HG03064 (cell line): ENCODE data around the gene PALM3.
"Not testable (repeated sequence)": the region's sequence is repeated elsewhere in the genome, so short reads cannot be mapped to it uniquely, and the experiment has no call there.

Source experiments
- ATAC-seq: cut with Tn5 transposase; IDR thresholded peaks from one replicate; pipeline ENCODE4 v1.9.1; 2021; ENCODE audit warnings: low read depth; ENCODE audit not compliant: unreplicated experiment

The PALM3 gene

DNA sequence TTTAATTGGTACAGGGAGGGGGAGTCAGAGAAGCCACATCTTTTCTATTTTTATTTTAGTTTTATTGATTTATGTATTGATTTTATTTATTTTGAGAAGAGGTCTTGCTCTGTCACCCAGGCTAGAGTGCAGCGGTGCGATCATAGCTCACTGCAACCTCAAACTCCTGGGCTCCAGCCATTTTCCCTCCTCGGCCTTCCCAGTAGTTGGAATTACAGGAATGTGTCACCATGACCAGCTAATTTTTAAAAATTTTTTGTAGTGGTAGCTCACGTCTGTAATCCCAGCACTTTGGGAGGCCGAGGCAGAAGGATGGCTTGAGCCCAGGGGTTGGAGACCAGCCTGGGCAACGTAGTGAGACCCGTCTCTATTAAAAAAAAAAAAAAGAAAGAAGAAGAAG, 26.2 kb downstream of the PALM3 start:
- ATAC-seq: no peak

DNA sequence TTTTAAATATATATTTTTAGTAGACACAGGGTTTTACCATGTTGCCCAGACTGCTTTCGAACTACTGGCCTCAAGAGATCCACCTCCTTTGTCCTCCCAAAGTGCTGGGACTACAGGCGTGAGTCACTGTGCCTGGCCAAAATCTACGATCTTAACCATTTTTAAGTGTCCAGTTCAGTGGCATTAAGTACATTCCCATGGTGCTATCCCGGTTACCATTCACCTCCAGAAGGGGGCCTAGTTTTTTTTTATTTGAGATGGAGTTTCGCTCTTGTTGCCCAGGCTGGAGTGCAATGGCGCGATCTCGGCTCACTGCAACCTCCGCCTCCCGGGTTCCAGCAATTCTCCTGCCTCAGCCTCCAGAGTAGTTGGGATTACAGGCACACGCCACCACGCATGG, 26.7 kb downstream of the PALM3 start:
- ATAC-seq: not testable (repeated sequence)

DNA sequence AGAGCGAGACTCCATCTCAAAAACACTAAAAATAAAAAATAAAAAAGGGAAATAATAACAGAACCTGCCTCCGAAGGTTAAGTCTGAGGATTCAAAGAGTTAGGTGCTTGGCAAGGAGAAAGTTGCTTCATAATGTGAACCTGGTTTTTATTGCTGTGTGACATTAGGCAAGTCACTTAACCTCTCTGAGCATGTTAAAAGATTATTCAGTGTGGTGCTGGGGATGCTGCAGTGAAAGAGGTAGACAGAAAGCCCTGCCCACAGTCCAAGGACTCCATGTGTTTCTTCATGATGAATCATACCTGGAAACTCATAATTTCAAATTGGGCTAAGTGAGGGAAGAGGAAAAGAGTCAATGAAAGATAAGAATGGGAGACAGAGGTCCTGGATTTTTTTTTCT, 27.9 kb downstream of the PALM3 start:
- ATAC-seq: no peak

DNA sequence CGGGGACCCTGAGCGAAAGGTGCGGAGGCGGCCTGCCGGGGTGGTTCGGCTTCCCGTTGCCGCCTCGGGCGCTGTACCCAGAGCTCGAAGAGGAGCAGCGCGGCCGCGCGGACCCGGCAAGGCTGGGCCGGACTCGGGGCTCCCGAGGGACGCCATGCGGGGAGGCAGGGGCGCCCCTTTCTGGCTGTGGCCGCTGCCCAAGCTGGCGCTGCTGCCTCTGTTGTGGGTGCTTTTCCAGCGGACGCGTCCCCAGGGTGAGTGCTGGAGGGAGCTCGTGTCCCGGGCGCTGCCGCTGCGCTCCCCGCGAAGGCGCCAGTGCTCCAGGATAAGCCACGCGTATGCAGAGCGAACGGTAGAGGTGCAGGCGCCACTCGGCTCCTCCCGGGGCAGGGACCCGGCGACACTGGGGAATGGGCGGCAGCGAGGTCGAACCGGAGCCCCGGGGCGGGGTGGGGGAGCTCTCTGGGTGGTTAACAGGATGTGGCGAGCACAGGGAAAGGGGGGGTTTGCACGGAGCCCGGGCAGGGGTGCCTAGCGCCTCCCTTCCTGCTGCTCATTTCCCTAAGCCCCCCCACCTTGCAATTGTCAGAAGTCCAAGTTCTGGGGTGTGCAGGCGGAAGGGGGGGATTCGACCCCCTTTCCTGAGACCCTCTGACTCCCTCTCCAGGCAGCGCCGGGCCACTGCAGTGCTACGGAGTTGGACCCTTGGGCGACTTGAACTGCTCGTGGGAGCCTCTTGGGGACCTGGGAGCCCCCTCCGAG, 30.0 kb downstream of the PALM3 start, which contains the start of gene IL27RA:
IL27RA (plus strand) TSS at position 44 of the 762 bp plus-strand sequence; CDS start at position 155, 111 bp downstream.
- no peak for ATAC-seq

DNA sequence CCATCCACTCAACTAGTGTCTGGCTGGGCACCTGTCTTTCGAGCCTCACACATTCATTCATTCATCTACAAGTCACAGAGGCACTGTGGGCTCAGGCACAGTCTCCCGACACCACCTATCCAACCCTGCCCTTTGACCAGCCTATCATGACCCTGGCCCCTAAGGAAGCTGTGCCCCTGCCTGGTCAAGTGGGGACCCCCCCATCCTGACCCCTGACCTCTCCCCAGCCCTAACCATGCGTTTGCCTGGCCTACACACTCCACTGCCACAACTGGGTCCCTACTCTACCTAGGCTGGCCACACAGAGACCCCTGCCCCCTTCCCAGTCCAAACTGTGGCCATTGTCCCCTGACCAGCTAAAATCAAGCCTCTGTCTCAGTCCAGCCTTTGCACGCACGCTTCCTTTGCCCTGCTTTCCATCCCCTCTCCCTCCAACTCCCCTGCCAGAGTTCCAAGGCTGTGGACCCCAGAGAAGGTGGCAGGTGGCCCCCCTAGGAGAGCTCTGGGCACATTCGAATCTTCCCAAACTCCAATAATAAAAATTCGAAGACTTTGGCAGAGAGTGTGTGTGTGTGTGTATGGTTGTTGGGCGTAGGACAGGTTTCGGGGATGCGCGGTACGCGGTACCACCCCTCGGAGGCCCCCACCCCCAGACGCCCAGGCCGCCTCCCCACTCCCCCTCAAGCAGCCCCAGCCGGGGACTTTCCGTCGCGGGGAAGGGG, 30.7 kb downstream of the PALM3 start:
- no peak for ATAC-seq

DNA sequence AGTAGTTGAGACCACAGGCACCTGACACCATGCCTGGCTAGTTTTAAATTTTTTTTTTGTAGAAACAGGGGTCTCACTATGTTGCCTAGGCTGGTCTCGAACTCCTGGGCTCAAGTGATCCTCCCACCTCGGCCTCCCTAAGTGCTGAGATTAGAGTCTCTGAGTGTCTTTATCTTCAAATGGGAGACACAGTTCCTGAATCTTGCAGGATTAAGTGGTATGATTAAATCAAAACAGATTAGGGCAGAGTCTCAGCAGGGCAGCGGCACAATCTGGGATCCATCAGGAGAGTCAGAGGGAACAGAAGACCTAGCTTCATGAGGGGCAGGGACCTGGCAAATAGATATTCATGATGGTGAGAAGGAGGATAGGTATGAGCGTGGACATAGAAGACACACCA, 33.0 kb downstream of the PALM3 start:
- no peak for ATAC-seq

DNA sequence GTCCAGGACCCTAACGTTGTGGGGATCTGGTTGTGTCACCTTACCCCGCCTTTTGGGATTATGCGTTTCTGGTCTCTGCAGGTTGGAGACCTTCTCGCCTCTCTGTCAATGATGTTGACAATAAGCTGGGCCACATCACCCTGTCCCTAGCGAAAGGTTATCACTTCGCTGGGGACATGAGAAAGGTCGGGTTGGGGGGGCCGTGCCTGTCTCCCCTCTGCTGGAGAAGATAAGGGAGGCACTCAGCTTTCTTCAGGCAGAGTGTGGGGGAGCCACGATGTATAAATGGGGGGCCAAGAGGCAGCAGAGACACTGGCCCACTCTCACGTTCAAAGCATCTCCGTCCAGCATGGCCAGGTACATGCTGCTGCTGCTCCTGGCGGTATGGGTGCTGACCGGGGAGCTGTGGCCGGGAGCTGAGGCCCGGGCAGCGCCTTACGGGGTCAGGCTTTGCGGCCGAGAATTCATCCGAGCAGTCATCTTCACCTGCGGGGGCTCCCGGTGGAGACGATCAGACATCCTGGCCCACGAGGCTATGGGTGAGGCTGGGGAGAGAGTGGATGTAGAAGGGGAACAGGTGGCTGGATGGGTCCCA, 33.9 kb downstream of the PALM3 start, which contains the start of gene RLN3:
RLN3 (plus strand) TSS at position 293 of the 595 bp plus-strand sequence; CDS start at position 350, 57 bp downstream.
- ATAC-seq: no peak

DNA sequence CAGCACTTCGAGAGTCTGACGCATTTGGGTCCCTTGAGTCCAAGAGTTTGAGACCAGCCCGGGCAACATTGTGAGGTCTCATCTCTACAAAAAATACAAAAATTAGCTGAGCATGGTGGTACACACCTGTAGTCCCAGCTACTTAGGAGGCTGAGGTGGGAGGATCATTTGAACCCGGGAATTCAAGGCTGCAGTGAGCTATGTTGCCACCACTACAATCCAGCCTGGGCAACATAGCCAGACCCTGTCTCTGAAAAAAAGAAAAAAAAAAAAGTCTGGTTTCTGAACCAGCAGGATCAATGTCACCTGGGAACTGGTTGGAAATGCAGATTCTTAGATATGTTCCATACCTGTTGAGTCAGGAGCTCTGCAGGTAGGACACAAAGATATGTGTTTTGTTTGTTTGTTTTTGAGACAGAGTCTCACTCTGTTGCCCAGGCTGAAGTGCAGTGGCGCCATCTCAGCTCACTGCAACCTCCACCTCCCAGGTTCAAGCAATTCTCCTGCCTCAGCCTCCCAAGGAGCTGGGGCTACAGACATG, 35.2 kb downstream of the PALM3 start:
- not testable (repeated sequence) for ATAC-seq

DNA sequence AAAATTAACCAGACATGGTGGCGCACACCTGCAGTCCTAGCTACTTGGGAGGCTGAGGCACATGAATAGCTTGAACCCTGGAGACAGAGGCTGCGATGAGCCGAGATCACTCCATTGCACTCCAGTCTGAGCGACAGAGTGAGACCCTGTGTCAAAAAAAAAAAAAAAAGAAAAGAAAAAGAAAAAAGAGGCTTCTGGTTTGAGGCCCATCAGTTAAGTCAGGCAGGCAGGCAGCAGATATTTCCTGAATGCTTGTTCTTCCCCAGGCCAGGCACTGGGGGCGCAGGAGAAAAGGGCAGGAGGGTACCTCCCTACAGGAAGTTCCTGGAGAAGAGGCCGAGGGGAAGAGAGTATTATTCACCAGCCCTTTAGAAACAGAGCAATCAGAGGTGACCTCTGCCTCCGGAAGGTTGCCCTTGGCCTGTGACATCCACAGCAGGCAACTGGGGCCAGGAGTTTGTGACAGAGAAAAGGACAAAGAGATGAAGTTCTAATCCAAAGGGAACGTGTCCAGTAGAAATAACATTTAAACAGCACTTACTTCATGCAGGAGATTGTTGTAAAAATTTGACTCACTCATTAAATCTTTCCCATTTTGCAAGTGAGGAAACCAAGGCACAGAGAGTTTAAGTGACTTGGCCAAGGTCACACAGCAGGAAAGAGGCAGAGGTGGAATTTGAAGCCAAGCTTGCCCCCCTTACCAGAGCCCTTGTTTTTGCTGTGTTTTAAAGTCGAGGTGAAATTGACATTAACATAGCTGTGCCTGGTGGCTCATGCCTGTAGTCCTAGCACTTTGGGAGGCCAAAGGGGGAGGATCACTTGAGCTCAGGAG, 38.3 kb downstream of the PALM3 start:
- no peak for ATAC-seq

DNA sequence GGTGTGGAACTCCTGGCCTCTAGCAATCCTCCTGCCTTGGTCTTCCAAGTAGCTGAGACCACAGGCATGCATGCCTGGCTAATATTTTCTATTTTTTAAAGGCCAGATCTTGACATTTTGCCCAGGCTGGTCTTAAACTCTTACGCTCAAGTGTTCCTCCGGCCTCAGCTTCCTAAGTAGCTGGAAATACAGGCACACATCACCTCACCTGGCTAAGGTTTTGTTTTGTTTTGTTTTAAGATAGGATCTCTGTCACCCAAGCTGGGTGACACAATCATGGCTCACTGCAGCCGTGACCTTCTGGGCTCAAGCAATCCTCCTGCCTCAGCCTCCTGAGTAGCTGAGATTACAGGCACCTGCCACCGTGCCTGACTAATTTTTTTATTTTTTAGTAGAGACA, 39.4 kb downstream of the PALM3 start:
- no peak for ATAC-seq

DNA sequence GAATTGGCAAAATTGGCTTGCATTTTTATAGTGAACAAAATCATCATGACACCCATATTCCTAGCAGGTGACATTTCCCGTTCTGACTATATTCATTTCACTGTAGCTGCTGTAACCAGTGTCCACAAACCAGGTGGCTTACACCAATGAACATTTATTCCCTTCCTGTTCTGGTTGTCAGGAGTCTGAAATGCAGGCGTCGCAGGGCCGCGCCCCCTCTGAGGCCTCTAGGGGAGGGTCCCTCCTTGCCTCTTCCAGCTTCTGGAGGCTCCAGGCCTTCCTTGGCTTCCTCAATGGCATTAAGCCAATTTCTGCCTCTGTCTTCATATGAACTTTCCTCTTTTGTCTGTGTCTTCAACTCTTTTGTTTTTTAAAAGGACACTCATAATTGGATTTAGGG, 40.4 kb downstream of the PALM3 start:
- no peak for ATAC-seq

DNA sequence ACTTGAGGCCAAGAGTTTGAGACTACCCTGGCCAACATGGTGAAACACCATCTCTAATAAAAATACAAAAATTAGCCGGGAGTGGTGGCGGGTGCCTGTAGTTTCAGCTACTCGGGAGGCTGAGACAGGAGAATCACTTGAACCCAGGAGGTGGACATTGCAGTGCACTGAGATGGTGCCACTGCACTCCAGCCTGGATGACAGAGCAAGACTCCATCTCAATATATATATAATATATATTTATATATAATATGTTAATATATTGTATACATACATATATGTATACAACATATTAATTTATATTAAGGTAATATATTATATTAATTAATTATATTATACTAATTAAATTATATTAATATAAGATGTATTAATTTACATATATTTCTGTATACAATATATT, 42.1 kb downstream of the PALM3 start:
- not testable (repeated sequence) for ATAC-seq

DNA sequence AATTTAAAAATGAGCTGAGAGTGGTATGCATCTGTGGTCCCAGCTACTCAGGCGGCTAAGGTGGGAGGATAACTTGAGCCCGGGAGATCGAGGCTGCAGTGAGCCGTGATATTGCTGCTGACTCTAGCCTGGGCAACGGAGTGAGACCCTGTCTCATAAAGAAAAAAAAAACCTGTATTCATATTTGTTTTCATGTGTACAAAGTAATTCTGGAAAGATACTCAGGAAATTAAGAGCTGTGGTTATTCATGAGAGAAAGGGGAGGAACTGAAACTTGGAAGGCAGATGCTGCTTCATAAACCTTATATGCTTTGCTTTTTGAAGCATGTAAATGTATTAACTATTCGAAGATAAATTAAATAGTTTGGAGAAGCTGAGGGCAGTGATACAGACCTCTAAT, 42.8 kb downstream of the PALM3 start:
- ATAC-seq: no peak

DNA sequence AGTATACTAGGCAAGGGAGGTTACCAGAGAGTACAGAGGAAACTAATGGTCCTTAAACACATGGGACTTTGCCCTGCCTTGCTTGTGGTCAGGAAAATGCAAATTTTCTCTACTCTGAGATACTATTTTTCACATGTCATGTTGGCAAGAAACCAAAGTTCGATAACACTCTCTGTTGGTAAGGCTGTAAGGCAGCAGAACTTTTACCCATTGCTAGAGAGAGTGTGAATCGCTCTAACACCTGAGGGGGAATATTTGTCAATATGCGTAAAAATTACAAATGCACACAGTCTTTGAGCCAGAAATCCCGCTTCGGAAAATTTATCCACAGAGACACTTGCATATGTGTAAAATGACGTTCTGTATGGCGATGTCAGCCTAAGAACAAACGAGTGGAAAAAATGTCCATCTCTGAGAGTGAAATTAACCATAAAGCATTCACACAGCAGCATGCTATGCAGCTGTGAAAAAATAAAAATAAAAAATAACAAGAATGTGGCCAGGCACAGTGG, 46.3 kb downstream of the PALM3 start:
- peak; percentile 61 for ATAC-seq

DNA sequence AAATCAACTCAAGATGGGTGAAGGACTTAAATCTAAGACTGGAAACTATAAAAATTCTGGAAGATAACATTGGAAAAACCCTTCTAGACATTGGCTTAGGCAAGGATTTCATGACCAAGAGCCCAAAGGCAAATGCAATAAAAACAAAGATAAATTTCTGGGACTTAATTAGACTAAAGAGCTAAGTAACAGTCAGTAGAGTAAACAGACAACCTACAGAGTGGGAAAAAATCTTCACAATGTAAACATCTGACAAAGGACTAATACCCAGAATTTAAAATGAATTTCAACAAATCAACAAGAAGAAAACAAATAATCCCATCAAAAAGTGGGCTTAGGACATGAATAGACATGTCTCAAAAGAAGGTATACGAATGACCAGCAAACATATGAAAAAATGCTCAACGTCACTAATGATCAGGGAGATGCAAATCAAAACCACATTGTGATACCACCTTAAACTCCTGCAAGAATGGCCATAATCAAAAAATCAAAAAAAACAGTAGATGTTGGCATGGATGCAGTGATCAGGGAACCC, 49.4 kb downstream of the PALM3 start:
- ATAC-seq: no peak

DNA sequence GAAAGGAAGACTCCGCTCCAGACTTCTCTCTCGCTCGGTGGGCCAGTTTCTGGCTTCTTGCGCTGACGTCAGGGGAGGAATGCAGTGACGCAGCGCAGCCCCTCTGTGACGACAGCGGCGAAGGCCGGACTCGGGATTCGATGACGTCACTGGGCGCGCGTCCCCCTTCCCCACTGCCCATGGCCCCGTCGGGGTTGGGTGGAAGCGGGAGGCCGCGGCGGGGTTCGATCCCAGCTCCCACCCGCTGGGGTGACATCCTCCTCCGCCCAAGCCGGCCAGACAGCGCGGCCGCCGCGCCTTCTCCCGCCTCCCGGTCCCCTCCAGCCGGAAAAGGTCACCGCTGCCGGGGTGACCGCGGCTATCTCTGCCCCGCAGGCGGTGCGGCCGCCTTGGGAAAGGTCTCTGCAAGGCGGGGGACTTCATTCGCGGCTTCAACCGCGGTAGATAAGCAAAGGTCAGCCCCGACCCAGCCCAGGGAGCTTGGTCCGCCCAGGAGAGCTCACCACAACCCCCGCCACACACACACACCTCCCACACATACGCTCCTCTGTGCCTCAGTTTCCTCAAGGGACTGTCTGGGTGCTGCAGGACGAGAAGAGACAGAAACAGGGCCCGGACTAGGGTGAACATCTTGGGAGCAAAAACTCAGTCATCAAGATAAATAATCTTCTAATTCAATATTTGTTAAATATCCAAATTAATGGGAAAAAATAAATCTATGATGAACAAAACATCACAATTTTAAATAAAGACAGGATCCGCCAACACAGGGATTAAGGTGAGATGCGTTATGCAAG, 54.9 kb downstream of the PALM3 start:
- ATAC-seq: peak; percentile 23

DNA sequence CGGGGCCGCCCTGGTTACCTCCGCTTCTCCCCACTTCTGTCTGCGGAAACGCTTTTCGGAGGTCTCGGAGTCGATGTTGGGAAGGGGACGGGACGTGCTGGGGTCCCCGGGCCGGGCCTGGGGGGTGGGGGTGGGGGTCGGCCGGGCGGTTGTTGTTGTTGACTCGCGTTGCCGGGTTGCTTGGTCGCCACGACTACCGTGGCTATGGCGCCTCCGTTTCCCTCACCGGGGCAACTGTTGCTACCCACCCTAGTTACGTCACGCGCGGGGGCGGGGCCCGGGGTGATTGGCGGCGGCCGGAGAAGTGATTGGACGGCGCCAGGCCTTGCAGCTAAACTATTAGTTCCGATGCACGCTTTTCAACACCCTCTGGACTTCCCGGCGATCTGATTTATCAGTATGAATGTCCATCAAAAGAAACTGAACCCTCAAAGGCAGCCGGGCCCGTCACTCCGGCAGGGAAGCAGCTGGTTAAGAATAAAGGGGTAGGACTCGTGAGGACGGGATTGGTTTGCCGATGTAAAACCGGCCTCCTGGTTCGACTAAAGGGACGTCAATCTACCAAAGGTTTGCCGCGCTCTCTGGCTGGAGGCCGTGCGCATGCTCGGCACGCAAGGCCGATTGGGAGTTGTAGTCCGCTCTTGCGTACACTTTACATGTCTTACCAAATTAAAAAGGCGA, 55.7 kb downstream of the PALM3 start, which contains the start of gene RFX1:
RFX1 (minus strand) TSS at position 236 of the 681 bp plus-strand sequence. CDS start 12,477 bp downstream, outside the sequence.
- peak; percentile 65 for ATAC-seq

DNA sequence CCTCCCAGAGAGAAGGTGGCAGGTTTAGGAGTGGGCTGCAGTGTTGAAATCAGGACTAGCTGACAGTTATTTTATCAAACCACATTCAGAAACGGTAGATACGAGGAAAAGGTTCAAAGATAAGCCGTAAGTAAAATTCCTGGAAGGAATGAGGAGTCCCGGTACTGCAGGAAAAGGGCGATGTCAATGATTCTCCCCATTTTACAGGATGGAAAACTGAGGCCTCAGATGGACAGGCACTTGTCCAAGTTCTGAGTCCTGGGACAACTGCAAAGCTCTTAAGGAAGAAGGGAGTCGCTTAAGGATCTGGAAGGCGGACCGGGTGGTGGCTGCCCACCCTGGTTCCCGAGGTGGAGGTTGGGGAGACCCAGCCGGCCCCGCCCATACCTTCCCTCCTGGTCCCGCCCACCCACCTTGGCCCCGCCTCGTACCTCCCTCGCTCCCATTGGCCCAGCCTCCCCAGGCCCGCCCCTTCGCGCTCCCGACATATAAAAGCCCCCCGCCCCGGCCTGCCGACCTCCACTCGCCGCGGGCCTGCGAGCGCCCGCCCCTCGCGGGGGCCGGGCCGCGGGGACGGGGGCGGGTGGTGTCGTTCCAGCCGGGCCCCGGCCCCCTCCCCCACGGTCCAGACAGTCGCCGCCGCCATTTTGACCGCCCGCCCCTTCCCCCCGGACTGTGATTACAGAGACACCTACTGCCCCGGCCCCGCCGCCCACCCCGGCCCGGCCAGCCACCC, 56.4 kb downstream of the PALM3 start:
- ATAC-seq: peak; percentile 27
